H1 (cell line): ENCODE data around the gene CDC14B. TPM values are rescaled to one million over a fixed set of nuclear protein-coding genes. Genes with fewer than 3 reads are reported as not detected.
A peak's percentile ranks its signal among the peaks of the same experiment; 100 is the strongest.

Experiments
- CTCF ChIA-PET: fragments of 300-600 bp; sonication (Branson Sonifier 250); formaldehyde crosslinking; loops from one replicate; lab custom pipeline; 2021; ENCODE audit not compliant: partially characterized antibody; lab: Charles Lee
- POLR2A ChIA-PET: fragments of 300-600 bp; sonication (Branson Sonifier 250); formaldehyde crosslinking; loops from one replicate; lab custom pipeline; 2021; ENCODE audit warnings: inconsistent platforms; ENCODE audit not compliant: partially characterized antibody; lab: Charles Lee
- DNase-seq, 2 experiments: peaks; one replicate each; pipeline versions ENCODE4 v3.0.0 to v3.0.0-alpha.2; 2010 to 2022; ENCODE audit warnings: low spot score in 2 of 2, low read depth in 1 of 2, mixed read lengths in 1 of 2
- FAIRE-seq: peaks from 2 replicates; lab custom pipeline; 2011; peaks lifted over from hg19 to GRCh38; lab: Jason Lieb, UNC
- H2AFZ ChIP-seq: 2 replicates; pipeline ENCODE4 v1.8.1; 2012; ENCODE audit warnings: low read length, inconsistent platforms
- H2AK5ac ChIP-seq: 2 replicates; pipeline ENCODE4 v1.6.1; 2013; ENCODE audit warnings: low read depth, low read length
- H2BK120ac ChIP-seq: replicated peaks from 2 replicates; pipeline ENCODE3; 2013; ENCODE audit warnings: low read depth, low read length, inconsistent platforms
- H2BK12ac ChIP-seq: 2 replicates; pipeline ENCODE4 v1.6.1; 2013; ENCODE audit warnings: low read depth, low read length
- H2BK15ac ChIP-seq: 2 replicates; pipeline ENCODE4 v1.6.1; 2013; ENCODE audit warnings: low read length
- H2BK20ac ChIP-seq: 2 replicates; pipeline ENCODE4 v1.6.1; 2013; ENCODE audit warnings: low read length
- H2BK5ac ChIP-seq: 2 replicates; pipeline ENCODE4 v1.6.1; 2013; ENCODE audit warnings: low read depth, low read length
- H3K14ac ChIP-seq: 2 replicates; pipeline ENCODE4 v1.6.1; 2013; ENCODE audit warnings: inconsistent platforms; ENCODE audit not compliant: insufficient read length
- H3K18ac ChIP-seq: 2 replicates; pipeline ENCODE4 v1.6.1; 2013; ENCODE audit warnings: low read length; ENCODE audit errors: extremely low read depth
- H3K23ac ChIP-seq: 2 replicates; pipeline ENCODE4 v1.6.1; 2013; ENCODE audit warnings: inconsistent platforms; ENCODE audit not compliant: insufficient read length
- H3K23me2 ChIP-seq: 2 replicates; pipeline ENCODE4 v1.6.1; 2013; ENCODE audit warnings: low read depth, low read length
- H3K27ac ChIP-seq: 2 replicates; pipeline ENCODE4 v1.6.1; 2011; ENCODE audit warnings: low read depth, low read length, inconsistent platforms
- H3K27me3 ChIP-seq, 4 experiments: replicated peaks in 1 of 4; 1 replicate in 1 of 4; 2 replicates in 3 of 4; pipeline versions ENCODE4 v1.6.1 to v1.8.1; 2011 to 2013; ENCODE audit warnings: low read length in 3 of 4, mild to moderate bottlenecking in 3 of 4, inconsistent platforms in 2 of 4, mixed read lengths in 2 of 4, moderate library complexity in 1 of 4; ENCODE audit not compliant: control insufficient read depth in 3 of 4, insufficient read depth in 3 of 4; ENCODE audit errors: extremely low read depth in 1 of 4
- H3K36me3 ChIP-seq, 4 experiments: 2 replicates each; pipeline versions ENCODE4 v1.6.1 to v1.8.1; 2011 to 2013; ENCODE audit warnings: mild to moderate bottlenecking in 4 of 4, low read length in 3 of 4, moderate library complexity in 2 of 4, control low read depth in 1 of 4, inconsistent platforms in 1 of 4; ENCODE audit not compliant: insufficient read depth in 4 of 4, control insufficient read depth in 2 of 4
- H3K4ac ChIP-seq: replicated peaks from 2 replicates; pipeline ENCODE3; 2013; ENCODE audit warnings: low read length, low read depth, mixed read lengths, inconsistent platforms; ENCODE audit not compliant: insufficient read length
- H3K4me1 ChIP-seq, 4 experiments: replicated peaks in 1 of 4; 1 replicate in 1 of 4; 2 replicates in 3 of 4; pipeline versions ENCODE4 v1.6.1 to v1.8.1; 2011 to 2013; ENCODE audit warnings: low read length in 3 of 4, inconsistent platforms in 2 of 4, mixed read lengths in 1 of 4; ENCODE audit not compliant: insufficient read depth in 4 of 4, control insufficient read depth in 3 of 4
- H3K4me2 ChIP-seq, 2 experiments: 2 replicates each; pipeline versions ENCODE4 v1.6.1 to v1.8.1; 2011 to 2013; ENCODE audit warnings: low read depth in 2 of 2, low read length in 2 of 2, control low read depth in 1 of 2, inconsistent platforms in 1 of 2, mild to moderate bottlenecking in 1 of 2; ENCODE audit not compliant: insufficient read depth in 1 of 2
- H3K4me3 ChIP-seq, 4 experiments: fragments of 200-600, 300-600 bp in 1 of 4; sonication (generic), shearing (Covaris generic), sonication (Bioruptor Twin) in 1 of 4; 2 replicates each; pipeline versions ENCODE4 v1.5.1 to v1.8.1; 2011 to 2016; ENCODE audit warnings: low read length in 4 of 4, low read depth in 3 of 4, control low read depth in 2 of 4, inconsistent platforms in 2 of 4, mild to moderate bottlenecking in 2 of 4, mixed read lengths in 1 of 4, moderate library complexity in 1 of 4; ENCODE audit not compliant: insufficient read depth in 2 of 4; ENCODE audit errors: extremely low read depth in 1 of 4
- H3K56ac ChIP-seq: replicated peaks from 2 replicates; pipeline ENCODE3; 2013; ENCODE audit warnings: low read depth, mild to moderate bottlenecking, mixed read lengths, low read length, inconsistent platforms; ENCODE audit not compliant: insufficient read length
- H3K79me1 ChIP-seq: 2 replicates; pipeline ENCODE4 v1.6.1; 2013; ENCODE audit warnings: low read depth, low read length, control low read depth
- H3K79me2 ChIP-seq, 2 experiments: 2 replicates each; pipeline versions ENCODE4 v1.6.1 to v1.8.1; 2012 to 2013; ENCODE audit warnings: low read length in 2 of 2, mild to moderate bottlenecking in 2 of 2, inconsistent platforms in 1 of 2; ENCODE audit not compliant: insufficient read depth in 2 of 2, control insufficient read depth in 1 of 2
- H3K9ac ChIP-seq, 4 experiments: replicated peaks in 1 of 4; 1 replicate in 1 of 4; 2 replicates in 3 of 4; pipeline versions ENCODE4 v1.6.1 to v1.8.1; 2011 to 2013; ENCODE audit warnings: low read depth in 3 of 4, low read length in 3 of 4, control low read depth in 2 of 4, mild to moderate bottlenecking in 2 of 4, moderate library complexity in 2 of 4, inconsistent platforms in 1 of 4; ENCODE audit errors: extremely low read depth in 1 of 4
- H3K9me3 ChIP-seq, 2 experiments: 2 replicates each; pipeline versions ENCODE4 v1.6.1 to v1.8.1; 2012 to 2013; ENCODE audit warnings: mild to moderate bottlenecking in 2 of 2, moderate library complexity in 2 of 2, control low read depth in 1 of 2, inconsistent platforms in 1 of 2, low read depth in 1 of 2, low read length in 1 of 2, mixed read lengths in 1 of 2; ENCODE audit not compliant: insufficient read depth in 2 of 2
- H4K20me1 ChIP-seq, 2 experiments: replicated peaks in 1 of 2; 2 replicates each; pipeline versions ENCODE3 to v1.8.1; 2011 to 2013; ENCODE audit warnings: inconsistent platforms in 2 of 2, low read length in 2 of 2, mild to moderate bottlenecking in 1 of 2; ENCODE audit not compliant: insufficient read depth in 2 of 2, control insufficient read depth in 1 of 2
- H4K5ac ChIP-seq: 2 replicates; pipeline ENCODE4 v1.6.1; 2013; ENCODE audit warnings: low read length, low read depth, mixed read lengths, inconsistent platforms; ENCODE audit not compliant: insufficient read length
- H4K8ac ChIP-seq: 2 replicates; pipeline ENCODE4 v1.8.0; 2013; ENCODE audit warnings: mild to moderate bottlenecking, moderate library complexity, low read length, inconsistent platforms; ENCODE audit not compliant: insufficient read depth; ENCODE audit errors: extremely low read depth
- H4K91ac ChIP-seq: replicated peaks from 2 replicates; pipeline ENCODE3; 2013; ENCODE audit warnings: low read length, mixed read lengths, inconsistent platforms; ENCODE audit not compliant: insufficient read length
- CEBPB ChIP-seq: IDR thresholded peaks from 2 replicates; pipeline ENCODE4 v1.6.1; 2012; ENCODE audit warnings: low read depth, low read length
- SRF ChIP-seq: IDR thresholded peaks from 2 replicates; pipeline ENCODE4 v1.6.1; 2011; ENCODE audit warnings: mild to moderate bottlenecking, low read depth, low read length, moderate library complexity
- WGBS, 2 experiments: shearing (Covaris generic) in 1 of 2; methylation state at CpG; one replicate each; pipeline versions ENCODE4 v1.1.6 to v1.1.7; 2013 to 2015; ENCODE audit warnings: low lambda C conversion rate in 2 of 2, mixed read lengths in 2 of 2, inconsistent platforms in 1 of 2, low coverage in 1 of 2, missing lambda C conversion rate in 1 of 2; ENCODE audit not compliant: insufficient replicate concordance in 2 of 2, insufficient coverage in 1 of 2, insufficient read length in 1 of 2; ENCODE audit errors: extremely low coverage in 1 of 2, missing lambda C conversion rate in 1 of 2; 5-methylcytosine and 5-hydroxymethylcytosine counted together
- polyA plus RNA-seq, 7 experiments: library from polyadenylated mRNA; depleted of rRNA in 3 of 7; stranded (reverse) in 5 of 7; unstranded in 2 of 7; fragments of >200 nt in 5 of 7; fragments of 200-250 nt in 2 of 7; gene quantifications; 1 replicate in 5 of 7; 2 replicates in 1 of 7; 4 replicates in 1 of 7; pipeline versions ENCODE4 v1.2.1 to v1.2.3, GENCODE V29; 2011 to 2013; ENCODE audit warnings: missing spikeins in 2 of 7, mixed read lengths in 2 of 7
- total RNA-seq: library from RNA; stranded (reverse); fragmentation: NEBNext Ultra II Directional; extraction: Animal tissue kit (Norgen Biotek cat#: 25700); gene quantifications from 2 replicates; pipeline ENCODE4 v1.2.1, GENCODE V29; 2021

The CDC14B gene
- total and polyA plus RNA-seq, 2 of the 8 experiments (the other 6 are each of a cell fraction or from before 2014, with no cell fraction given): 17.2 to 44.6 TPM

GRCh38 chr9:96515621-96516470 lies 103.8 kb downstream of the CDC14B start:
- CTCF ChIA-PET: interaction anchor here (0.8 kb wide), 1 partner anchor 41 kb away, joined by 3 read pairs; no protein-coding TSS in a partner anchor

More at GRCh38 chr9:96515621-96516470, 103.8 kb downstream of the CDC14B start:
- no peaks in the 10 kb centered on the region for H3K27me3 ChIP-seq
- no peaks in the 10 kb centered on the region for H3K4me1 ChIP-seq
- no peak overlapping the region for H2BK20ac ChIP-seq
- no peak overlapping the region for H3K18ac ChIP-seq
- no peak overlapping the region for H3K9ac ChIP-seq
- DNase-seq: no peak
- no peaks in the 10 kb centered on the region for H3K79me1 ChIP-seq
- no peaks in the 10 kb centered on the region for H3K23me2 ChIP-seq
- no peak for FAIRE-seq
- no peak overlapping the region for H3K27ac ChIP-seq
- H4K91ac ChIP-seq: no peak overlapping the region
- no peak overlapping the region for H2BK15ac ChIP-seq
- H3K79me2 ChIP-seq: no peaks in the 10 kb centered on the region
- no peak overlapping the region for H2BK5ac ChIP-seq
- no peak overlapping the region for H3K4ac ChIP-seq
- H3K9me3 ChIP-seq: no peaks in the 10 kb centered on the region
- no peak for TF ChIP-seq SRF
- peak; percentile 85 for TF ChIP-seq CEBPB
- H3K23ac ChIP-seq: no peak overlapping the region
- H4K5ac ChIP-seq: no peak overlapping the region
- H3K56ac ChIP-seq: no peak overlapping the region
- H2AK5ac ChIP-seq: no peak overlapping the region
- H3K36me3 ChIP-seq: peaks cover 0 to 7% (median 0%) of the 10 kb centered on the region in 4 experiments; a peak in 2 of 8 replicates
- WGBS, 2 experiments: 84% methylated on average over 5 of the region's 5 CpGs; no CpG with 5 or more reads in 1 of the 2 experiments
- no peak overlapping the region for H2BK120ac ChIP-seq
- no peak overlapping the region for H3K14ac ChIP-seq
- POLR2A ChIA-PET: no interaction called here
- no peak overlapping the region for H3K4me3 ChIP-seq
- no peak overlapping the region for H4K8ac ChIP-seq
- no peak overlapping the region for H2BK12ac ChIP-seq
- no peak overlapping the region for H2AFZ ChIP-seq
- no peak overlapping the region for H3K4me2 ChIP-seq
- peaks cover 0 to 4% of the 10 kb centered on the region in 2 experiments for H4K20me1 ChIP-seq
